Chondrocyte (in vitro differentiated cells): ENCODE measurements around the gene NDUFA7. TPM values are rescaled to one million over a fixed set of nuclear protein-coding genes. Genes with fewer than 3 reads are reported as not detected.
"Not testable (repeated sequence)": the region's sequence is repeated elsewhere in the genome, so short reads cannot be mapped to it uniquely, and the experiment has no call there.

ENCODE experiments used
- DNase-seq: peaks from one replicate; pipeline ENCODE4 v3.0.0; 2021; ENCODE audit warnings: mixed read lengths, low spot score
- H3K27ac Mint-ChIP-seq: one replicate; pipeline ENCODE4 v1.8.0; 2021; ENCODE audit warnings: mild to moderate bottlenecking, moderate library complexity, mixed read lengths; ENCODE audit not compliant: unreplicated experiment
- H3K27me3 Mint-ChIP-seq: 2 replicates; pipeline ENCODE4 v1.8.0; 2021; ENCODE audit warnings: low read depth, mixed read lengths
- H3K36me3 Mint-ChIP-seq: 2 replicates; pipeline ENCODE4 v1.8.0; 2021; ENCODE audit warnings: low read depth, mixed read lengths
- H3K4me1 Mint-ChIP-seq: 2 replicates; pipeline ENCODE4 v1.8.0; 2021; ENCODE audit warnings: low read depth, mild to moderate bottlenecking, mixed read lengths
- H3K4me3 Mint-ChIP-seq: one replicate; pipeline ENCODE4 v1.8.0; 2021; ENCODE audit warnings: mild to moderate bottlenecking, moderate library complexity, mixed read lengths; ENCODE audit not compliant: unreplicated experiment
- H3K9me3 Mint-ChIP-seq: 2 replicates; pipeline ENCODE4 v1.8.0; 2021; ENCODE audit warnings: low read depth, mixed read lengths
- CTCF ChIP-seq: fragments of 200-600 bp; sonication (generic); IDR thresholded peaks from 2 replicates; pipeline ENCODE4 v1.5.0; 2021; ENCODE audit warnings: antibody characterized with exemption, mild to moderate bottlenecking, moderate library complexity
- total RNA-seq: library from RNA; stranded (reverse); gene quantifications from 3 replicates; pipeline ENCODE4 v1.2.1, GENCODE V29; 2021

The NDUFA7 gene
- total RNA-seq, 1 donor from 2014 or later = 26.6 TPM

GRCh38 chr19:8306235-8307054 is 14.7 kb downstream of the NDUFA7 start:
- Mint-ChIP-seq H3K27me3 (no peaks in the 10 kb centered on the region), H3K4me3 (peak overlapping the region; percentile 88), H3K27ac (no peak overlapping the region), H3K4me1 (peaks cover 22% of the 10 kb centered on the region), H3K36me3 (peaks cover 2% of the 10 kb centered on the region), H3K9me3 (no peaks in the 10 kb centered on the region)
- no peak for TF ChIP-seq CTCF
- peak; percentile 83 for DNase-seq

GRCh38 chr19:8305798-8306197 is 15.4 kb downstream of the NDUFA7 start:
- Mint-ChIP-seq H3K27ac (no peak overlapping the region), H3K27me3 (no peaks in the 10 kb centered on the region), H3K4me3 (no peak overlapping the region), H3K4me1 (peaks cover 22% of the 10 kb centered on the region), H3K36me3 (no peaks in the 10 kb centered on the region), H3K9me3 (no peaks in the 10 kb centered on the region)
- peak; percentile 46 for DNase-seq
- no peak for TF ChIP-seq CTCF

GRCh38 chr19:8304841-8305621 is 16.1 kb downstream of the NDUFA7 start:
- no peaks in the 10 kb centered on the region for H3K9me3 Mint-ChIP-seq
- H3K4me1 Mint-ChIP-seq = peaks cover 22% of the 10 kb centered on the region
- no peaks in the 10 kb centered on the region for H3K27me3 Mint-ChIP-seq
- no peak overlapping the region for H3K4me3 Mint-ChIP-seq
- H3K27ac Mint-ChIP-seq = no peak overlapping the region
- DNase-seq = peak; percentile 87
- H3K36me3 Mint-ChIP-seq = no peaks in the 10 kb centered on the region
- no peak for TF ChIP-seq CTCF

- Mint-ChIP-seq H3K27ac (no peak overlapping the region), H3K4me1 (peaks cover 8% of the 10 kb centered on the region), H3K27me3 (no peaks in the 10 kb centered on the region), H3K4me3 (no peak overlapping the region), H3K36me3 (no peaks in the 10 kb centered on the region), H3K9me3 (no peaks in the 10 kb centered on the region)
- TF ChIP-seq CTCF = no peak
- DNase-seq = peak; percentile 56
Observed at GRCh38 chr19:8302734-8303133, 18.4 kb downstream of the NDUFA7 start.

GRCh38 chr19:8302357-8302691 is 18.9 kb downstream of the NDUFA7 start:
- DNase-seq = peak; percentile 92
- Mint-ChIP-seq H3K36me3 (no peaks in the 10 kb centered on the region), H3K4me1 (peaks cover 3% of the 10 kb centered on the region), H3K27me3 (no peaks in the 10 kb centered on the region), H3K4me3 (no peak overlapping the region), H3K27ac (no peak overlapping the region), H3K9me3 (no peaks in the 10 kb centered on the region)
- no peak for TF ChIP-seq CTCF

GRCh38 chr19:8291337-8291736 is 29.8 kb downstream of the NDUFA7 start:
- H3K4me1 Mint-ChIP-seq, H3K36me3 Mint-ChIP-seq, H3K4me3 Mint-ChIP-seq, H3K27ac Mint-ChIP-seq, H3K27me3 Mint-ChIP-seq, DNase-seq, H3K9me3 Mint-ChIP-seq: not testable (repeated sequence)

- H3K4me1 Mint-ChIP-seq, H3K27me3 Mint-ChIP-seq, H3K9me3 Mint-ChIP-seq, DNase-seq, H3K27ac Mint-ChIP-seq, H3K4me3 Mint-ChIP-seq, H3K36me3 Mint-ChIP-seq: not testable (repeated sequence)
Observed at GRCh38 chr19:8276508-8276907, 44.7 kb downstream of the NDUFA7 start.
